ENCODE results near the gene FANCI. TPM values are rescaled to one million over a fixed set of nuclear protein-coding genes. Genes with fewer than 3 reads are reported as not detected.

FANCI gene
- total and polyA plus RNA-seq, 7 donors: 2.0 to 16.0 (median 2.8) TPM

DNA sequence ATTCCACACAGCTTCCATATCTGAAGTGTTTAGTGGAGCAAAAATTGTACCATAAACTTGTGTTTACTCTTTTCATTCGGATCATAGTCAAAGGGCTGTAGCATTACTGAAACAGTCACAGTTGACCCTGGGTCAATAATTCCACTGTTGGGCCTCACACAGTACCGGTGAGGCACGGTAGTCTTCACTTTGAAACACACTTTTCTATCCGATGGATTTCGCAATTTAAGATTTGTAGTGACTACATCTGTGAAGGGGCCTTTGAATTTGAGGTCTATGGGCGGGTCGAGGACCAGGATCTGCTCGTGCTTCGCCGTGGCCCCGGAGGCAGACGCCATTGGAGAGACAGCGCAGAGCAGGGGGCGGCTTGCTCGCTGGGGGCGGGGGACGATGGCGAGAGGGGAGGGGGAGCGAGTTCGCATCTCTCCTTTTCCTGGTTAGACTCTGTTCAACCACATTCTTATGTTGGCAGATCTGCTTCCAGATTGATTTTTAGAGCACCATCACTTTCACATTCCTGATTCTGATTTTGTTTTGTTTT lies 42.2 kb upstream of the FANCI start:
- Histone ChIP-seq H3K27ac (no peak overlapping the region), H3K9me3 (no peaks in the 10 kb centered on the region), H3K36me3 (peaks cover 0 to 39% (median 4%) of the 10 kb centered on the region in 4 donors), H3K27me3 (no peaks in the 10 kb centered on the region), H3K4me3 (no peak overlapping the region), H3K4me1 (peaks cover 0 to 7% (median 0%) of the 10 kb centered on the region in 4 donors)
- no peak for TF ChIP-seq CTCF (IDR thresholded peaks at IDR 0.05)
- intact Hi-C loops (cut with DNase I): loop anchor here (10.0 kb wide), 1 partner anchor 233 kb away; no protein-coding TSS in a partner anchor
- 91 to 93% methylated on average over 20 of the region's 20 CpGs for WGBS, 2 donors
- DNase-seq: no peak

- Histone ChIP-seq H3K9me3 (no peaks in the 10 kb centered on the region), H3K4me3 (no peak overlapping the region), H3K27ac (no peak overlapping the region), H3K27me3 (no peaks in the 10 kb centered on the region), H3K4me1 (peaks cover 0 to 5% (median 4%) of the 10 kb centered on the region in 4 donors), H3K36me3 (peaks cover 0 to 18% (median 2%) of the 10 kb centered on the region in 4 donors)
- WGBS, 2 donors: 37 to 55% methylated on average over 2 of the region's 2 CpGs
- TF ChIP-seq EP300 (IDR thresholded peaks at IDR 0.05) (no peak), POLR2A (IDR thresholded peaks at IDR 0.05) (no peak), CTCF (IDR thresholded peaks at IDR 0.05) (no peak), POLR2AphosphoS5 (IDR thresholded peaks at IDR 0.05) (no peak)
- no peak for DNase-seq
- intact Hi-C loops (cut with DNase I): loop anchor here (10.0 kb wide), 1 partner anchor 231 kb away; no protein-coding TSS in a partner anchor
These were observed 40.0 kb upstream of the FANCI start for GRCh38 chr15:89203705-89204273.

DNA sequence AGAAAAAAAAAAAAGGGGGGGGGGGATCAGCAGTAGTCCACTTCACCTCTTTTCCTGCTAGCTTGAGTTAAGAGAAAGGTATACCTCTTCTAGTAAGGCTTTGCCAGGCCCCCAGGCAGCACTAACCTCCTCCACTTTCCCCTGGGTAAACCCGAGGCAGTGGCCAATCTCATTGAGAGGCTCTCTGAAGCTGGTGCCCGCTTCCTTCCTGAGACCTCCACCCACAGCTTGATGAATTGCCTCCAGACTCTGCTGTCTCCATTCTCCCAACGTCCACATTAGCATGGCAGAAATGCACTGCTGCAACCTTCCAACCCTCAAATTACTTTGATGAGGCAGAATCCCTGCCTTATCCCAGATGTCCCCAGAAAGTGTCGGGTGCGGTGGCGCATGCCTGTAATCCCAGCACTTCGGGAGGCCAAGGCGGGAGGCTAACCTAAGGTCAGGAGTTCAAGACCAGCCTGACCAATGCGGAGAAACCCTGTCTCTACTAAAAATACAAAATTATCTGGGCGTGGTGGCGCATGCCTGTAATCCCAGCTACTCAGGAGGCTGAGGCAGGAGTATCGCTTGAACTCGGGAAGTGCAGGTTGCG lies 37.7 kb upstream of the FANCI start:
- TF ChIP-seq POLR2AphosphoS5 (IDR thresholded peaks at IDR 0.05) (no peak), CTCF (IDR thresholded peaks at IDR 0.05) (no peak), EP300 (IDR thresholded peaks at IDR 0.05) (no peak), POLR2A (IDR thresholded peaks at IDR 0.05) (no peak)
- no peak for DNase-seq
- no peak overlapping the region for H3K4me3 ChIP-seq
- no peaks in the 10 kb centered on the region for H3K27me3 ChIP-seq
- WGBS, 2 donors: 65 to 73% methylated on average over 14 of the region's 14 CpGs
- H3K9me3 ChIP-seq: no peaks in the 10 kb centered on the region
- H3K4me1 ChIP-seq: peaks cover 0 to 5% (median 4%) of the 10 kb centered on the region in 4 donors
- H3K36me3 ChIP-seq: peaks cover 0 to 5% (median under 1%) of the 10 kb centered on the region in 4 donors
- H3K27ac ChIP-seq: no peak overlapping the region
- intact Hi-C loops (cut with DNase I): loop anchor here (2.0 to 10.0 kb wide), 3 partner anchors 37 to 229 kb away; partner anchors contain the start of gene FANCI

DNA sequence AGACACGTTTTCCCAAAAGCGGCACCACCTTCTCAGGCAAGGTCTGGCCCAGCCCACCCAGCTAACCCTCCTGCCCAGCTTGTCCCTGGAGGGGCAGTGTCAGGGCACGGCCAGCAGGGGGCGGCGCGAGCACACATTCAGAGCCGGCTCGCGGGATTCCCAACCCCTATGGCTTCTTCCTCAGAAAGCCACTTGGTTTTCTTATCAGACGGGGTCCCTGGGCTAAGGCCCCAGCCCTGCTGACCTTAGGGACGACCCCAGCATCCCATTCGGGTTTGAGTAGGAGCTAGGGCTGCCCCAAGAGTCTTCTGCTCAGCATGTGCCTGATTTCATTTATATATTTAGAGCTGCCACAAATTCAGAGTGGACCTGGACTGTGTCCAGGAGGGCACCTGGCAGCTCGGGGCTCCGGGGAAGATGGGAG lies 36.9 kb upstream of the FANCI start:
- H3K4me1 ChIP-seq: peaks cover 0 to 5% (median 4%) of the 10 kb centered on the region in 4 donors
- H3K27ac ChIP-seq: no peak overlapping the region
- H3K9me3 ChIP-seq: no peaks in the 10 kb centered on the region
- WGBS, 2 donors: 1 to 3% methylated on average over 14 of the region's 14 CpGs
- H3K27me3 ChIP-seq: no peaks in the 10 kb centered on the region
- no peaks in the 10 kb centered on the region for H3K36me3 ChIP-seq
- peak overlapping the region in 3 of 4 donors; percentile 15 to 20 (median 16) for H3K4me3 ChIP-seq
- intact Hi-C loops (cut with DNase I): loop anchor here (2.0 to 10.0 kb wide), 3 partner anchors 36 to 228 kb away; partner anchors contain the start of gene FANCI
- TF ChIP-seq EP300 (IDR thresholded peaks at IDR 0.05) (no peak), CTCF (IDR thresholded peaks at IDR 0.05) (peak; percentile 77 to 97 (median 92)), POLR2AphosphoS5 (IDR thresholded peaks at IDR 0.05) (peak in 1 of 4 donors; percentile 23), POLR2A (IDR thresholded peaks at IDR 0.05) (no peak)
- DNase-seq: peak; percentile 84

Measured in sigmoid colon (tissue), 7 donors.